Stimulated activated effector memory CD8-positive, alpha-beta T cell treated with anti-CD3 and anti-CD28 coated beads, Interleukin-12 subunit alpha, Interleukin-12 subunit beta, amount 100 ng/mL, for 72 hours (primary cell): ENCODE measurements around the gene CCM2.

Experiments
- ATAC-seq: fragments of 150-1000 bp; cut with Tn5 transposase; 2 replicates; pipeline ENCODE4 v1.10.0; 2021
- DNase-seq, 2 donors: peaks; one replicate each; pipeline ENCODE4 v3.0.0; 2021 to 2022; ENCODE audit warnings: low spot score in 2 of 2
- H3K27ac Mint-ChIP-seq: one replicate; pipeline ENCODE4 v1.8.0; 2022; ENCODE audit warnings: mild to moderate bottlenecking, mixed read lengths
- H3K36me3 Mint-ChIP-seq: one replicate; pipeline ENCODE4 v1.8.0; 2022; ENCODE audit warnings: mild to moderate bottlenecking, mixed read lengths
- H3K4me1 Mint-ChIP-seq: one replicate; pipeline ENCODE4 v1.8.0; 2022; ENCODE audit warnings: mixed read lengths
- H3K4me3 Mint-ChIP-seq: one replicate; pipeline ENCODE4 v1.8.0; 2022; ENCODE audit warnings: mild to moderate bottlenecking, mixed read lengths
- H3K9me3 Mint-ChIP-seq: one replicate; pipeline ENCODE4 v1.8.0; 2022; ENCODE audit warnings: mixed read lengths

The CCM2 gene

DNA sequence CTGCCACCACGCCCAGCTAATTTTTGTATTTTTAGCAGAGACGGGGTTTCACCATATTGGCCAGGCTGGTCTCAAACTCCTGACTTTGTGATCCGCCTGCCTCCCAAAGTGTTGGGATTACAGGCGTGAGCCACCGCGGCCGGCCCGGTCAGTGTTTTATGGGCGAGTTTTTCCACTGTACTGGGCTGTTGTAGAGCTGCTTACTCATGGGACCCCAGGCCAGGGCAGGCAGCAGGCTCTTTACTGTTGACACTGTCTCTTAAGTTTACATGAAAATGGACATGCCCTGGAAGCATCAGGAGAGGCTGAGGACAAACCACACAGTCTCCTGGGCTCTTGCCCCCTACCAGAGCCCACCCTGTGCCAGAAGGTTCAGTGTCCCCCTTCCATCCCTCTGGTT lies 77.6 kb downstream of the CCM2 start:
- DNase-seq (no peak), ATAC-seq (no peak)
- Mint-ChIP-seq H3K4me1 (peaks cover 50% of the 10 kb centered on the region), H3K9me3 (no peaks in the 10 kb centered on the region), H3K4me3 (no peak overlapping the region), H3K36me3 (peaks cover 66% of the 10 kb centered on the region), H3K27ac (peak overlapping the region; percentile 81)

DNA sequence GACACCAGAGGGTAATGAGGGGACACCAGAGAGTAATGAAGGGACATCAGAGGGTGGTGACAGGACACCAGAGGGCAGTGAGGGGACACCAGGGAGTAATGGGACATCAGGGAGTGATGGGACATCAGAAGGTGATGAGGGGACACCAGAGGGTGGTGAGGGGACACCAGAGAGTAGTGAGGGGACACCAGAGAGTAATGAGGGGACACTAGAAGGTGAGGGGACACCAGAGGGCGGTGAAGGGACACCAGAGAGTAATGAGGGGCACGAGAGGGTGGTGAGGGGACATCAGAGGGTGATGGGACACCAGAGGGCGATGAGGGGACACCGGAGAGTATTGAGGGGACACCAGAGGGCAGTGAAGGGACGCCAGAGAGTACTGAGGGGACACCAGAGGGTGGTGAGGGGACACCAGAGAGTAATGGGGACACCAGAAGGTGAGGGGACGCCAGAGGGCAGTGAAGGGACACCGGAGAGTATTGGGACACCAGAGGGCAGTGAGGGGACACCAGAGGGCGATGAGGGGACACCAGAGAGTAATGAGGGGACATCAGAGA lies 78.2 kb downstream of the CCM2 start:
- Mint-ChIP-seq H3K4me1 (peaks cover 44% of the 10 kb centered on the region), H3K36me3 (peaks cover 60% of the 10 kb centered on the region), H3K27ac (peak overlapping the region; percentile 81), H3K4me3 (no peak overlapping the region), H3K9me3 (no peaks in the 10 kb centered on the region)
- no peak for ATAC-seq
- DNase-seq: no peak

DNA sequence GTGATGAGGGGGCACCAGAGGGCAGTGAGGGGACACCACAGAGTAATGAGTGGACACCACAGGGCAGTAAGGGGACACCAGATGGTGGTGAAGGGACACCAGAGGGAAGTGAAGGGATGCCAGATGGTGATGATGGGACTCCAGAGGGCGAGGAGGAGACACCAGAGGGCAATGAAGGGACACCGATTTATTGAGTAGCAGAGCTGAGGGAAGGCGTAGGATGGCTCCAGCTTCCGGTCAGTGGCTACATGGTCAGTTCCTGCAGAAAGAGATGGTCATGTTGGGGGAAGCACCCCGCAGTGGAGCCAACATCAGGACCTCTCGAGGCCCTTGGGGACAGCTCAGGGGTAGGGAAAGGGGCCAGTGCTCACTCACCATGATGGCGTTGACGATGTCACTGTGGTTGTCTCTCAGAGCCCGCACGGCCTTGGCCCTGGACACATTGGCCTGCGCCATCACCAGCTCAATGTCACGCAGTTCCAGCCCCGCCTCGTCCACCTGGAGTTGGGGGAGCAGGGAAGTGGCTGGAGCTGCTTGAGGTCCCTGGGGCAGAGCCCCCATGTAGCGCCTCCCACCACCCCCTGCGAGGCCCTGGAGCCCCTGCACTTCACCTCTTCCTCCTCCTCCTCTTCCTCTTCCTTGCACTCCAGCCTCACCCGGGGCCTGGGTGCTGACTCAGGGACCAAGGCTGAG lies 80.4 kb downstream of the CCM2 start:
- no peak for DNase-seq
- Mint-ChIP-seq H3K4me3 (no peak overlapping the region), H3K4me1 (peaks cover 27% of the 10 kb centered on the region), H3K36me3 (peaks cover 38% of the 10 kb centered on the region), H3K27ac (peak overlapping the region; percentile 81), H3K9me3 (no peaks in the 10 kb centered on the region)
- ATAC-seq: peak; percentile 47

DNA sequence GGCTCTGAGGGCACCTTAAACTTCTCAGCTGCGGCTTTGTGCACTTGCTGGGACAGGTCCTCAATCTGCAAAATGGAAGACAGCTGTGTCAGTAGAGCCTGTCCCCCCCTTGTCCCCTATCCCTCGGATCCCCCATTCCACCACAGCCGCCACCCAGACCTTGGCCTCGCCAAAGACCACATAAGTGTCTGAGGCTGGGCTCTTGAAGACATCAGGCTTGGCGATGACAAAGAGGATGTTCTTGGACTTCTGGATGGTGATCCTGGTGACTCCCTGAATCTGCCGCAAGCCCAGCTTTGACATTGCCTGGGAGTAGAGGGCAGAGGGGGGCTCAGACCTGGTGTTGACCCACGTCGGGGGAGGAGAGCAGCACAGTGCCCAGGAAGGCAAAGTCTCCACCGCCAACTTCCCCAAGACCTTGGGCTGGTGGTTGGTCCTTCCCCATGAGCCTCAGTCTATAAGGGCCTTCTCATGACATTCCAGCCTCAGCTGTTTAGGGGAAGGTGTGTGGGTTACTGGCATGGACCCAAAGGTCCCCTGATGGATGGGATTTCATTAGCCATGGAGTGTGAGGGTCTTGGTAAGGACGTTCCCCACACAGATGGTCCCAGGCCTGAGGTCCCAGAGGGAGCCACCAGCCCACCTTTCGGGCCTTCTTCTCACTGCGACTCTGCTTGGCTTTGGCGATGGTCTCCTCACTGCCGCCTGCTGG lies 81.1 kb downstream of the CCM2 start:
- Mint-ChIP-seq H3K27ac (peak overlapping the region; percentile 32), H3K36me3 (peaks cover 33% of the 10 kb centered on the region), H3K4me1 (peaks cover 23% of the 10 kb centered on the region), H3K4me3 (no peak overlapping the region), H3K9me3 (no peaks in the 10 kb centered on the region)
- no peak for DNase-seq
- ATAC-seq: peak; percentile 9

DNA sequence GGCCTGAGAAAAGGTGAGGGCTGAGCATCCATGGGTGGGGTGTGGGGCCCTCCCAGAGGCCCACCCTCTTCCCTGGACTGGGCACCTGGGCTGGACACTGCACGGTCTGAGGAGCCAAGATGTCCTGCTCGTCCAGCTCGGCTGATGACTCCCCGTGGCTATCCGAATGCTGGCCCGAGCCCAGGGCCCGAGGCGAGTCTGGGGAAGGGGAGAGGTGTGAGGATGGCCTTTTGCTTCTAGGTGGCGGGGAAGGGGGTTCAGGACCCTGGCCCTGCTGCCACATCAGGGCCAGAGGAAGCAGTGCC lies 81.6 kb downstream of the CCM2 start:
- peaks cover 23% of the 10 kb centered on the region for H3K4me1 Mint-ChIP-seq
- peak overlapping the region; percentile 32 for H3K27ac Mint-ChIP-seq
- H3K36me3 Mint-ChIP-seq: peaks cover 28% of the 10 kb centered on the region
- H3K4me3 Mint-ChIP-seq: no peak overlapping the region
- ATAC-seq (no peak), DNase-seq (no peak)
- H3K9me3 Mint-ChIP-seq: no peaks in the 10 kb centered on the region

DNA sequence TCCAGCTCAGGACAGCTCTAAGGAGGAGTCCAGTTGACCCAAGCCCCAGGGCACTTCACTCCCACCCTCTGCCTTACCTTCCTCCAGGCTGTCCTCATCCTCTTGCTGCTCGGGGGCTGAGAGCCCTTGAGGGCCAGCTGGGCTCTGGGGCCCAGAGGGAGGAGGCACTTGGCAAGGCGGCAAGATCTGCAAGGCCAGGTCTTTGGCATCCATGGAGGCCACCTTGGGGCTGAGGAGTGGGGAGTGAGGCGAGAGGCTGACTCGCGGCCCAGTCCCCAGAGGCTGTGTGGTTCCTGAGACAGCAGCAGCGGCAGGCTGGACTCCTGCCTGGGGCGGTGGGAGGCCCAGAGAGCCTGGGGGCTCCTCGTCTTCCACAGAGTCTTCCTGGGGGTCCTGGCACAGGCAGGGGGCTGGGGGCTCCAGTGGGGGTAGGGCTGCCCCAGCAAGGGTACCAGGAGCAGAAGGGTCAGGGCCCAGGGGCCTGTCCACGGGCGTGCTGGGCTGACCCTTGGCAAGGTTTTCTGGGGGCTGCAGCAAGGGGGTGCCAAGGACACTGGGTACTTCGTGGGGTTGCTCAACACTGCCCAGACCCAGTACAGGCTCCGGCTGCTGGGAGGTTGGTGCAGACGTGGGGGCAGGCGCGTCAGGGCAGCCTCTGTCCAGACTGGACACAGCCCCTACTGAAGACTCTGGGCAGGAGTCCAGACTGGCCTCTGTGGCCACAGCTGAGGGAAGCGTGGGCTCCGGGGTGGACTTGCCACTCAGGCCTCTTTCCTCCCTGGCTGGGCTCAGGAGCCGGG lies 82.2 kb downstream of the CCM2 start:
- peak; percentile 9 for ATAC-seq
- Mint-ChIP-seq H3K27ac (peak overlapping the region; percentile 32), H3K9me3 (no peaks in the 10 kb centered on the region), H3K4me3 (no peak overlapping the region), H3K4me1 (peaks cover 23% of the 10 kb centered on the region), H3K36me3 (peaks cover 22% of the 10 kb centered on the region)
- no peak for DNase-seq

DNA sequence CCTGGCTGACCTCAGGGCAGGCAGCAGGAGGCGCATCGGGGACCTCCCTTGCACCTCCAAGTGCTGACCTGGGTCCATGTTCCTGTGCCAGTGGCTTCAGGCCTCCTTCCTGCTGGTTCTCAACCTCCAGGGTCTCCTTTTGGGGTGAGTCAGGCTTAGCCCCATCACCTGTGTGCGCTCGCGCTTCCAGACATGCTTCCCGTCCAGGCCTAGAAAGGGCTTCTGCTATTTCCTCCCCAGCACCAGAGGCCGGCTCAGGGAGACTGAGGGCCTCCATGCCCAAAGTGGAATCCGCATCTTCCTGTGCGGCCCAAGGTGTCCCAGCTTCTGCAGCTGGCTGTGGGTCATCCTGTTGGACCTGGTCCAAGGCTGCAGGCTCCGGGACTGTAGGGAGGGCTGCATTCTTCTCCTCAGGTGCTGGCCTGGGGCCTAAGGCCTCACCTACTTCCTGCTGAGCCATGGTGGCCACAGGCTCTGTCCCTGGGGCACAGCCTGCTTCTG lies 82.9 kb downstream of the CCM2 start:
- Mint-ChIP-seq H3K4me3 (no peak overlapping the region), H3K36me3 (peaks cover 16% of the 10 kb centered on the region), H3K4me1 (peaks cover 21% of the 10 kb centered on the region), H3K9me3 (no peaks in the 10 kb centered on the region), H3K27ac (peak overlapping the region; percentile 34)
- DNase-seq (no peak), ATAC-seq (peak; percentile 2)

DNA sequence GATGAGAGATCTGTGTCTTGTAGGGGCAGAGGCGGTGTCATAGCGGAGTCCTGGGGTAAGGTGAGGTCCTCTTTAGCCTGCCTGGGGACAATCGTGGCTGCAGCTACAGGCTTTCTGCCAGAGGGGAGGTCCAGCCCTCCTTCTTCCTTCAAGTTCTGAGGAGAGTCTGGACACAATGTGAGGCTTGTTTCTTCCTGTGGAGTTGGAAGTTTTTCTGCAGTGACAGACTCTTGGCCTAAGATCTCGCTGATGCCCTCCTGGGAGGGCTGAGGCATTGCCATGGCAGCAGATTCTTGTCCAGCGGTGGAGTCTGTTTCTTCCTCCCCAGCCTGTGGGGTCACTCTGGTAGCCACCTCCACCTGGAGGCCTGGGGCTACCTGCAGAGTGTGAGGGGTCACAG lies 84.3 kb downstream of the CCM2 start:
- Mint-ChIP-seq H3K9me3 (no peaks in the 10 kb centered on the region), H3K27ac (no peak overlapping the region), H3K36me3 (peaks cover 14% of the 10 kb centered on the region), H3K4me1 (peaks cover 13% of the 10 kb centered on the region), H3K4me3 (no peak overlapping the region)
- ATAC-seq (no peak), DNase-seq (no peak)

DNA sequence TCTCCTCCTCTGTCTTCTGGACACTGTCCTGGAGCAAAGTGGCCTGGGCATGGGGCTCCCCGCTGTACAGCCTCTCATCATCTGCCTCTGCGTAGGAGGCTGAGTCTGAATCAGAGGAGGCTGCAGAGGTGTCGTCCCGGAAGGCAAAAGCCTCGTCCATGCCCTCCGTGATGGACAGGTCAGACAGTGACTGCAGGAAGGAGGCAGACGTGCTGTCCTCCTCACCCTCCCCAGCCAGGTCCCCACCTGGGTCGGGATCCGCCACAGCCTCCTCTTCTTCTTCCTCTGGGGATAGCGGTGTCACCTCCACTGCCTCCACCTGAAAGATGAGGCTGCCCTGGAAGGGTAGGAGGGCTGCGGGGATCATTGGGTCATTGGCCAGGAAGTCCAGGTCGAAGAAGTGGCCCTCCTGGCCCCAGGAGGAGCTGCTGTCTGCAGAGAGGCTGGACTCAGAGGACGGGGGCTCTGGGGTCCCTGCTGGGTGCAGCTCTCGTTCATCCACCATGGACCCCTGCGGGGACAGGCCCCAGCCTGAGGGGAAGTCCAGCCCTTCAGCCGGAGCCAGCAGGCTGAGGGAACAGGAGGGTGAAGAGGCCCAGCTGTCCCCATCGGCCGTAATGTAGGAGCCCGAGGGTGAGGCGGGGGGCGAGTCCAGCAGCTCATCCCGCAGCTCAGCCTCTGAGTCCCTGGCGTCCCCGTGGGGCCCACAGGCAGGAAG lies 85.1 kb downstream of the CCM2 start:
- no peak for ATAC-seq
- no peak overlapping the region for H3K27ac Mint-ChIP-seq
- no peak overlapping the region for H3K4me3 Mint-ChIP-seq

DNA sequence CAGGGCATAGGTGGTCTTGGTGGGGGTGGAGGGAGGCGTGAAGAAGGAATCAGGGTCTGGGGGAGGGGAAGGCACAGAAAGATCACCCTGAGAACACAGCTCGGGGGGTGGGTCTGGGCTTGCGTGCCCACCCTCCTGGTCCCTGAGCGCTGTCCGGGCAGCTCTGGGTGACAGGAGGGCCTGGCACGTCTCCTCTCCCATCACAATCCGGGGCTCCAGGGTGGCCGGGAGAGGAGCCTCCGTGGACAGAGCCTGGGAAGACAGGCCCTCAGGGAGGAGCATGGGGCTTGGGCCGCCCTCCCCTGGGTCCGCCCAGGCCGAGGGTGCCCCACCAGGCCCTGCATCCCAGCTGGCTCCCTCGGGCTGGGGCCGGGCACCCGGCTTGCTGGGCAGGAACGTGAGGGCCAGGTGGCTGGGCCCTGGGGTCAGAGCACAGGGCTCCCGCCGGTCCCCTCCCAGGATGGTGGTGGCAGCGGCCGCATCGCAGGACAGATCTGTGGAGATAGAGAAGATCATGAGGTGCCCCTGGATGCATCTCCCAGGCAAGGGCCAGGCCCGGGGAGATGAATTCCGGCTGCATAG lies 85.7 kb downstream of the CCM2 start:
- Mint-ChIP-seq H3K36me3 (peaks cover 9% of the 10 kb centered on the region), H3K27ac (no peak overlapping the region), H3K4me3 (no peak overlapping the region), H3K9me3 (no peaks in the 10 kb centered on the region), H3K4me1 (peaks cover 9% of the 10 kb centered on the region)
- DNase-seq: no peak
- ATAC-seq: no peak

More for the DNA sequence above, 85.1 kb downstream of the CCM2 start:
- H3K4me1 Mint-ChIP-seq: peaks cover 11% of the 10 kb centered on the region
- no peaks in the 10 kb centered on the region for H3K9me3 Mint-ChIP-seq
- DNase-seq: no peak
- H3K36me3 Mint-ChIP-seq: peaks cover 15% of the 10 kb centered on the region

DNA sequence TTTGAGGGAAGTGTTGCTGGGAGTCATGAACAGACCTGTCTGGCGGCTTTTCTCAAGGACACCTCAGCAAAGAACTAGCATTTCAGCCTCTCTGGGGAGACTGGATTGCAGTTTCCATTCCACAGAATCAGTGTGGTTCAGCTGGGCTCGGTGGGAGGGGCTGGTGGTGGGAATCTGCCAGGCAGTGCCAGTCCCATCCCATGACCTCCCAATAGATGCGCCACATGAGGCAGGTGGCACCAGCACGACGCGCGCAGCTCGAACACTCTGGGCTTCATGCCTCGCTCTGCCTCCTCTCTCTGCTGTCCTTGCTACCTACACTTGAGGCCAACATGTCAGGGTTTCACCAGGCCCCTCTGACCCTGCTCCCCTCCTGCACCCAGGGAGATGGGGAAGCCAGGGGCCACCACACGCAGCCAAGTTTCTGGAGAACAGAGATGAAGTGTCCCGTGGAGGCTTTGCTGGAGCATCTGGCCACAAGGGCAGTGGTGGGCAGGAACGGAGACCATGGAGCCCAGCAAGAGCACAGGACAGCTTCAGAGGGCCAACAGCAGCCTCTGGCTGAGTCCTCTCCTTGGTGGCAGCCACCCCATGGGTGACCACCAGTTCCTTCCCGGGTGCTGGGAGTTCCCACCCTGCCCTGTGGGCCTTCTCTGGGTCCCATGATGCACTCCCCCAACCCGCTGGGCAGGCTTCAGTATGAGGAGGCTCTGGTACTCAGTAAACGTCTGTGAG lies 86.5 kb downstream of the CCM2 start:
- no peak overlapping the region for H3K27ac Mint-ChIP-seq
- no peak for ATAC-seq
- H3K36me3 Mint-ChIP-seq: peaks cover 6% of the 10 kb centered on the region
- no peak for DNase-seq
- H3K4me1 Mint-ChIP-seq: peaks cover 9% of the 10 kb centered on the region
- H3K9me3 Mint-ChIP-seq: no peaks in the 10 kb centered on the region
- no peak overlapping the region for H3K4me3 Mint-ChIP-seq

DNA sequence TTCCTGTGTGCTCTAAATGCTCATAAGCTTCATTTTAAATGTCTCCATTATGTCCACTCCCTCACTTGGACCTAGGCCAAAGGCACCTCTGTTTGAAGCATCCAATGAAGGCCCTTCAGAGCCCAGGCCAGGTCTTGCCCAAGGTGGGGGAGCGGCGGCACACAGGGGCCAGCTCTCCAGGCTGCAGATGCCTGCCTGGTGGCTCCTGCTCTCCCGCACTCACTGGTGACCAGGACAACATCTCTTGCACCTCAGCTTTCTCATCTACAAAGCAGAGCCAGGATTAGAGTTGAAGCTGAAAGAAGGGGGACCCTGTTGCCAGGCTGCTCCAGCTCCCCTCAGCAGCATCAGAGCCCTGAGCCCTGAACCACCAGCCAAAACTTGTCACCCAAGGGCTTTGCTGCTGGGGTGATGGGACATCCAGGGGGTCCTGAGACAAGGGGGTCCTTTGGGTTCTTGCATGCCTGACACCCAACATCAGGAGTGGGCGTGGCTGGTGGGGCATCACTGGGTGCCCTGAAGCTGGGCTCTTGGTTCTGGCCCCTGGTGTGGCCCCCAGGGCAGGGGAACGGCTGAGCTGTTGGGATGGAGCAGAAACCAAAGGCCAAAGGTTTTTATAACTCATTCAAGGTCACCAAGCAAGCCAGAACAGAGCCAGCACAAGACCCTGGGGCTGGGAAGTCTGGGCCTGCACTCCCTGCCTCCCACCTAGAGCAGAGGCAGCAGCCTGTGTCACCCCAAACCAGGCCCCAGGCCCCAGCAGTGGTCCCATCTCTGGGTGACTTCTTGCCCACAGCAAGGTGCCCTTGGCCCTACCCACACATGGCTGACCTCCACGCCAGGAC lies 87.5 kb downstream of the CCM2 start:
- no peak for DNase-seq
- peaks cover 6% of the 10 kb centered on the region for H3K36me3 Mint-ChIP-seq
- H3K9me3 Mint-ChIP-seq: no peaks in the 10 kb centered on the region
- peak overlapping the region; percentile 77 for H3K4me3 Mint-ChIP-seq
- ATAC-seq: no peak
- no peak overlapping the region for H3K27ac Mint-ChIP-seq
- peaks cover 9% of the 10 kb centered on the region for H3K4me1 Mint-ChIP-seq

DNA sequence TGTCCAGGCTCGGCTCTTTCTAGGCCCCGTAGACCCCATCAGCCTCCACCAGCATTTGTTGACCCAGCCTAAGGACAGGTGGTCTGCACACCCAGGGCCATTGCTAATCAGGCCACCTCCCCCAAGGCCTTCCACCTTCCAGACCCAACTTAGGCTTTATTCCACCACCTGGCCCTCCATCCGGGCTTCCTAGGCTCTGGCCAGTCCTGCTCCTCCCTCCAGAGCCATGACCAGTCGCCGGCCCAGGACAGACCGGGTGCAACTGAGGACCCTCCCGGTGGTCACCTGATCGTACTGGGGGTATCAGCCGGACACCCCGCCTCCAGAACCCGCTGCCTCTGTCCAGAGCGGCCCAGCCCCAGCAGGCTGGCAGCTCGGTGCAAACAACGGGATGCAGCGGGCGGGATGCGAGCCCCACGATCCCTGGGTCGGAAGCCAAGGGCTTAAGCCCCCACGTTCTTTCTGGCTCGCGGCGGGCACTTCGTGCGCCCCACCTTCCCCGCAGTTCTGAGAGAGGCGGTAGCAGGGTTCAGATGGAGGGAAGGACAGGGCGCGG lies 88.2 kb downstream of the CCM2 start:
- peak overlapping the region; percentile 77 for H3K4me3 Mint-ChIP-seq

More for the DNA sequence above, 88.2 kb downstream of the CCM2 start:
- Mint-ChIP-seq H3K27ac (no peak overlapping the region), H3K9me3 (no peaks in the 10 kb centered on the region), H3K4me1 (peaks cover 9% of the 10 kb centered on the region), H3K36me3 (peaks cover 6% of the 10 kb centered on the region)
- DNase-seq (no peak), ATAC-seq (no peak)
